NB4 (cell line): ENCODE results near the gene KCNQ1.

ENCODE experiments used
- CTCF ChIP-seq: IDR thresholded peaks from one replicate; pipeline ENCODE4 v1.5.1; 2012; ENCODE audit warnings: low read depth, low read length
- POLR2A ChIP-seq: IDR thresholded peaks from 2 replicates; pipeline ENCODE4 v1.6.1; 2011; ENCODE audit warnings: mild to moderate bottlenecking; ENCODE audit not compliant: insufficient read length; ENCODE audit errors: extremely low read depth

- no peak for TF ChIP-seq CTCF
- TF ChIP-seq POLR2A, result no peak
These were observed 321.4 kb downstream of the KCNQ1 start for GRCh38 chr11:2766166-2766565.
